DND-41 (cell line): ENCODE data around the gene ST7.

Experiments used
- ATAC-seq: fragments of 200-7000 bp; cut with Tn5 transposase; 3 replicates; pipeline ENCODE4 v1.9.1; 2021; ENCODE audit warnings: low read depth; ENCODE audit not compliant: insufficient read depth
- DNase-seq: peaks from one replicate; pipeline ENCODE4 v3.0.0-alpha.2; 2020
- H2AFZ ChIP-seq: 2 replicates; pipeline ENCODE4 v1.6.0; 2012; ENCODE audit warnings: low read depth, low read length
- H3K27ac ChIP-seq: 2 replicates; pipeline ENCODE4 v1.5.1; 2012; ENCODE audit warnings: low read length, inconsistent platforms
- H3K27me3 ChIP-seq: fragments of 200-600 bp; sonication (generic); 2 replicates; pipeline ENCODE4 v1.6.0; 2012; ENCODE audit warnings: low read length, mild to moderate bottlenecking, inconsistent platforms; ENCODE audit not compliant: insufficient read depth, poor library complexity
- H3K36me3 ChIP-seq: 2 replicates; pipeline ENCODE4 v1.5.1; 2012; ENCODE audit warnings: low read length, inconsistent platforms; ENCODE audit not compliant: insufficient read depth
- H3K4me1 ChIP-seq: 2 replicates; pipeline ENCODE4 v1.5.1; 2012; ENCODE audit warnings: mild to moderate bottlenecking, low read length; ENCODE audit not compliant: insufficient read depth
- H3K4me2 ChIP-seq: 2 replicates; pipeline ENCODE4 v1.6.0; 2012; ENCODE audit warnings: mild to moderate bottlenecking, moderate library complexity, low read length, inconsistent platforms; ENCODE audit not compliant: insufficient read depth
- H3K4me3 ChIP-seq, 2 experiments: fragments of 200-600 bp in 1 of 2; shearing (Covaris generic) in 1 of 2; 2 replicates each; pipeline ENCODE4 v1.5.1; 2012 to 2016; ENCODE audit warnings: inconsistent platforms in 2 of 2, low read length in 2 of 2, mild to moderate bottlenecking in 2 of 2, low read depth in 1 of 2, moderate library complexity in 1 of 2
- H3K79me2 ChIP-seq: 2 replicates; pipeline ENCODE4 v1.6.0; 2012; ENCODE audit warnings: low read length, inconsistent platforms; ENCODE audit not compliant: insufficient read depth
- H3K9ac ChIP-seq: 2 replicates; pipeline ENCODE4 v1.6.0; 2012; ENCODE audit warnings: low read depth, mild to moderate bottlenecking, inconsistent platforms, low read length, moderate library complexity
- H3K9me3 ChIP-seq: 2 replicates; pipeline ENCODE4 v1.5.1; 2012; ENCODE audit warnings: low read length, moderate library complexity, mild to moderate bottlenecking, inconsistent platforms; ENCODE audit not compliant: insufficient read depth, severe bottlenecking
- H4K20me1 ChIP-seq: 2 replicates; pipeline ENCODE4 v1.6.0; 2012; ENCODE audit warnings: low read length; ENCODE audit not compliant: insufficient read depth
- EZH2 ChIP-seq: IDR thresholded peaks from 3 replicates; pipeline ENCODE4 v1.6.1; 2012; ENCODE audit warnings: borderline replicate concordance, low read depth, mild to moderate bottlenecking, moderate library complexity, low read length, inconsistent platforms; ENCODE audit not compliant: severe bottlenecking
- TF ChIP-seq, protein P1 (sequence below): IDR thresholded peaks from 2 replicates; pipeline ENCODE4 v1.5.1; 2012; ENCODE audit warnings: borderline replicate concordance, low read length, moderate library complexity, mild to moderate bottlenecking; ENCODE audit not compliant: poor library complexity, severe bottlenecking; ENCODE audit errors: extremely low read depth

Gene ST7

DNA sequence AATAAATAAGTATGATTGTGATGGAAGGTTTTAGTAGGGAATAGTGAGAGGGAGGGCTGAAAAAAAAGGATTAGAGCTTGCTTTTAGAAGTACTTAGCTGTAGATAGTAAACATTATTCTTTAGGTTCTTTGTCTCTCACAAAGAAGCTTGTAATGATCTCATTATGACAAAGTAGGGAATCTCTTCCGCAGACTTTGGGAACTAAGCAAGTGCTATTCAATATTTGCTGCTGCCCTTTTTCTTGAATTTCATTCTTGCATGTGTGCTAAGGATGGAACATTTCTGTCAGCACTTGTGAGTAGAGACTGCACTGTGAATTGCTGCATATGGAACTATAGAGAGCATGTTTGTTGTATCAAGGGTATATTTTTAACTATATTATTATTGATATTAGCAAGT, 173.4 kb downstream of the ST7 start:
- no peak overlapping the region for H3K4me2 ChIP-seq
- TF ChIP-seq, protein P1, sequence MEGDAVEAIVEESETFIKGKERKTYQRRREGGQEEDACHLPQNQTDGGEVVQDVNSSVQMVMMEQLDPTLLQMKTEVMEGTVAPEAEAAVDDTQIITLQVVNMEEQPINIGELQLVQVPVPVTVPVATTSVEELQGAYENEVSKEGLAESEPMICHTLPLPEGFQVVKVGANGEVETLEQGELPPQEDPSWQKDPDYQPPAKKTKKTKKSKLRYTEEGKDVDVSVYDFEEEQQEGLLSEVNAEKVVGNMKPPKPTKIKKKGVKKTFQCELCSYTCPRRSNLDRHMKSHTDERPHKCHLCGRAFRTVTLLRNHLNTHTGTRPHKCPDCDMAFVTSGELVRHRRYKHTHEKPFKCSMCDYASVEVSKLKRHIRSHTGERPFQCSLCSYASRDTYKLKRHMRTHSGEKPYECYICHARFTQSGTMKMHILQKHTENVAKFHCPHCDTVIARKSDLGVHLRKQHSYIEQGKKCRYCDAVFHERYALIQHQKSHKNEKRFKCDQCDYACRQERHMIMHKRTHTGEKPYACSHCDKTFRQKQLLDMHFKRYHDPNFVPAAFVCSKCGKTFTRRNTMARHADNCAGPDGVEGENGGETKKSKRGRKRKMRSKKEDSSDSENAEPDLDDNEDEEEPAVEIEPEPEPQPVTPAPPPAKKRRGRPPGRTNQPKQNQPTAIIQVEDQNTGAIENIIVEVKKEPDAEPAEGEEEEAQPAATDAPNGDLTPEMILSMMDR: no peak
- no peak for TF ChIP-seq EZH2
- no peaks in the 10 kb centered on the region for H3K36me3 ChIP-seq
- H3K9ac ChIP-seq: no peak overlapping the region
- ATAC-seq (no peak), DNase-seq (no peak)
- H3K4me1 ChIP-seq: no peaks in the 10 kb centered on the region
- no peaks in the 10 kb centered on the region for H4K20me1 ChIP-seq
- H3K27me3 ChIP-seq: peaks cover 27% of the 10 kb centered on the region
- H3K27ac ChIP-seq: no peak overlapping the region
- H2AFZ ChIP-seq: no peak overlapping the region
- no peaks in the 10 kb centered on the region for H3K9me3 ChIP-seq
- H3K4me3 ChIP-seq: no peak overlapping the region
- H3K79me2 ChIP-seq: no peaks in the 10 kb centered on the region

DNA sequence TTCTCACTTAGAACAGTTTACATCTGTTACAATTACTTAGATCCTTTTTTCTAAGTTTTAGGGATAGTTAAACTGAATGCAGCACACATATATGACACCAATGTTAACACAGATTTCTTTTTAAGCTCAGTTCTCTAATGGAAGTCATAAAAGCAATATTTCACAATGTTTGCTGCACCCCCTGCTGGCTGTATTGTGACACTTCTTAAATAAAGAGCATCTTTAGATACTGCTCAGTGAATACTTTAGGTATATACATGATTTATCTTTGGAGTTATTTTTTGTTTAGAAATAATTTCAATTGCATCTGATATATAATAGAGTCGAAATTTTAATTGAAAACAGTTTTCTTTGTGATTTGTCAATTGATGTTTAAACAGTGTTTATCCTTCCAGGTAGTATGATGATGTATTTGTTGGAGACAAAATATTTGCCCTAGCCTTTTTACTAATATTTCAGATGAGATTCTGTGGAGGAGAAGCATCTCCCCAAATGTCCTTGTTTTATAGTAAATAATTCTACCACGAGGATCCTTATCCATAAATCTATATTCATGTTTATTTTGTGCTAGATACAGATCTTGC, 174.4 kb downstream of the ST7 start:
- Histone ChIP-seq H3K36me3 (no peaks in the 10 kb centered on the region), H4K20me1 (no peaks in the 10 kb centered on the region), H3K79me2 (no peaks in the 10 kb centered on the region), H3K27ac (no peak overlapping the region), H3K4me1 (no peaks in the 10 kb centered on the region), H3K4me3 (no peak overlapping the region), H3K4me2 (no peak overlapping the region), H2AFZ (no peak overlapping the region), H3K27me3 (peaks cover 28% of the 10 kb centered on the region), H3K9me3 (no peaks in the 10 kb centered on the region), H3K9ac (no peak overlapping the region)
- ATAC-seq (peak; percentile 69; the same call in 2 of the 3 replicates), DNase-seq (peak; percentile 42)
- TF ChIP-seq, protein P1: peak; percentile 75
- no peak for TF ChIP-seq EZH2

DNA sequence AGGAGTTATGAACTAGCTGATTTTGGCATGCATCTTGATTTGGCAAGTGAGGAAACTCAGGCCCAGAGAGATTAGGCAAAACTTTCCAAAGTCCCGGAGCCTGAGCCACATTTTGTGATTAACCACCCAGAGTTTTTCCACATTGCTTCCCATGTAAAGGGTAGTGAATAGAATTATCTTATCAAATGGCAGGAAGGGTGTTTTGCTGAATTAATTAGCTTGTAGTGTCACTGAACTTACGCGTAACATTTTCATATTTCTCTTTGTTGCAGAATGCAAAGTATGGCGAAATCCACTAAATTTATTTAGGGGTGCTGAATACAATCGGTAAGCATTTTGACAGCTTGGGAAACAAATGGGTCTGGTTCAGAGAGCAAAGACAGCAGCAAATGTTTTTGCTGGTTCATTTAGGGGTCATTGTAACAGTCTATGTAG, 176.2 kb downstream of the ST7 start:
- no peak for DNase-seq

More for the DNA sequence above, 176.2 kb downstream of the ST7 start:
- TF ChIP-seq EZH2: no peak
- TF ChIP-seq, protein P1: no peak
- H3K9ac ChIP-seq: no peak overlapping the region
- no peaks in the 10 kb centered on the region for H3K79me2 ChIP-seq
- ATAC-seq: no peak
- H3K4me2 ChIP-seq: no peak overlapping the region
- no peaks in the 10 kb centered on the region for H3K36me3 ChIP-seq
- H3K4me3 ChIP-seq: no peak overlapping the region
- no peak overlapping the region for H2AFZ ChIP-seq
- H4K20me1 ChIP-seq: no peaks in the 10 kb centered on the region
- no peaks in the 10 kb centered on the region for H3K4me1 ChIP-seq
- no peak overlapping the region for H3K27ac ChIP-seq
- H3K27me3 ChIP-seq: peaks cover 35% of the 10 kb centered on the region
- no peaks in the 10 kb centered on the region for H3K9me3 ChIP-seq
